IPS-18a (cell line): ENCODE results near the gene NOB1.
"Not testable (repeated sequence)": the region's sequence is repeated elsewhere in the genome, so short reads cannot be mapped to it uniquely, and the experiment has no call there.

ENCODE experiments used
- H3K27ac ChIP-seq: one replicate; pipeline ENCODE4 v1.5.1; 2013; ENCODE audit warnings: low read length
- H3K27me3 ChIP-seq: one replicate; pipeline ENCODE4 v1.6.1; 2013; ENCODE audit warnings: mild to moderate bottlenecking, low read length; ENCODE audit not compliant: control insufficient read depth, insufficient read depth
- H3K36me3 ChIP-seq: one replicate; pipeline ENCODE4 v1.6.1; 2013; ENCODE audit warnings: low read depth, low read length; ENCODE audit not compliant: control insufficient read depth
- H3K4me1 ChIP-seq: one replicate; pipeline ENCODE4 v1.6.1; 2013; ENCODE audit warnings: low read depth, low read length; ENCODE audit not compliant: control insufficient read depth
- H3K4me3 ChIP-seq: one replicate; pipeline ENCODE4 v1.5.1; 2013; ENCODE audit warnings: low read length
- H3K9ac ChIP-seq: one replicate; pipeline ENCODE4 v1.6.1; 2013; ENCODE audit warnings: mild to moderate bottlenecking, low read length, moderate library complexity
- H3K9me3 ChIP-seq: one replicate; pipeline ENCODE4 v1.6.1; 2013; ENCODE audit warnings: low read depth, low read length; ENCODE audit not compliant: control insufficient read depth

NOB1 gene

GRCh38 chr16:69756705-69757104, 2.0 kb upstream of the NOB1 start:
- peaks cover under 1% of the 10 kb centered on the region for H3K4me1 ChIP-seq
- H3K9ac ChIP-seq, result no peak overlapping the region
- H3K36me3 ChIP-seq, result peaks cover 7% of the 10 kb centered on the region
- no peaks in the 10 kb centered on the region for H3K27me3 ChIP-seq
- H3K4me3 ChIP-seq, result no peak overlapping the region
- H3K9me3 ChIP-seq, result no peaks in the 10 kb centered on the region
- no peak overlapping the region for H3K27ac ChIP-seq

- Histone ChIP-seq H3K4me3 (peak overlapping the region; percentile 93), H3K9me3 (no peaks in the 10 kb centered on the region), H3K9ac (peak overlapping the region; percentile 98), H3K27ac (peak overlapping the region; percentile 94), H3K4me1 (no peaks in the 10 kb centered on the region), H3K36me3 (peaks cover 25% of the 10 kb centered on the region), H3K27me3 (no peaks in the 10 kb centered on the region)
Measured at GRCh38 chr16:69754143-69754468, 620 bp downstream of the NOB1 start.

GRCh38 chr16:69748694-69749345, 5.9 kb downstream of the NOB1 start:
- no peak overlapping the region for H3K27ac ChIP-seq
- no peaks in the 10 kb centered on the region for H3K27me3 ChIP-seq
- H3K36me3 ChIP-seq, result peaks cover 75% of the 10 kb centered on the region
- H3K4me3 ChIP-seq, result no peak overlapping the region
- no peaks in the 10 kb centered on the region for H3K4me1 ChIP-seq
- no peaks in the 10 kb centered on the region for H3K9me3 ChIP-seq
- no peak overlapping the region for H3K9ac ChIP-seq

GRCh38 chr16:69747115-69747514, 7.6 kb downstream of the NOB1 start:
- peaks cover 88% of the 10 kb centered on the region for H3K36me3 ChIP-seq

GRCh38 chr16:69745959-69746358, 8.8 kb downstream of the NOB1 start:
- Histone ChIP-seq H3K36me3 (peaks cover 91% of the 10 kb centered on the region), H3K27me3 (no peaks in the 10 kb centered on the region), H3K27ac (no peak overlapping the region), H3K4me1 (no peaks in the 10 kb centered on the region), H3K9ac (no peak overlapping the region), H3K4me3 (no peak overlapping the region), H3K9me3 (no peaks in the 10 kb centered on the region)

More at GRCh38 chr16:69747115-69747514, 7.6 kb downstream of the NOB1 start:
- H3K4me3 ChIP-seq, result no peak overlapping the region
- H3K27ac ChIP-seq, result no peak overlapping the region
- no peaks in the 10 kb centered on the region for H3K4me1 ChIP-seq
- H3K27me3 ChIP-seq, result no peaks in the 10 kb centered on the region
- H3K9me3 ChIP-seq, result no peaks in the 10 kb centered on the region
- no peak overlapping the region for H3K9ac ChIP-seq

GRCh38 chr16:69745232-69745612, 9.5 kb downstream of the NOB1 start:
- no peak overlapping the region for H3K27ac ChIP-seq
- peaks cover 89% of the 10 kb centered on the region for H3K36me3 ChIP-seq
- H3K9me3 ChIP-seq, result no peaks in the 10 kb centered on the region
- no peaks in the 10 kb centered on the region for H3K27me3 ChIP-seq
- H3K4me3 ChIP-seq, result no peak overlapping the region
- H3K4me1 ChIP-seq, result no peaks in the 10 kb centered on the region
- no peak overlapping the region for H3K9ac ChIP-seq

GRCh38 chr16:69744363-69745231, 10.1 kb downstream of the NOB1 start:
- Histone ChIP-seq H3K4me1 (no peaks in the 10 kb centered on the region), H3K27ac (no peak overlapping the region), H3K4me3 (no peak overlapping the region), H3K36me3 (peaks cover 90% of the 10 kb centered on the region), H3K9ac (no peak overlapping the region), H3K27me3 (no peaks in the 10 kb centered on the region), H3K9me3 (no peaks in the 10 kb centered on the region)

- peaks cover 68% of the 10 kb centered on the region for H3K36me3 ChIP-seq
- H3K4me3 ChIP-seq, result no peak overlapping the region
- no peaks in the 10 kb centered on the region for H3K9me3 ChIP-seq
- H3K4me1 ChIP-seq, result no peaks in the 10 kb centered on the region
- no peak overlapping the region for H3K9ac ChIP-seq
- H3K27me3 ChIP-seq, result no peaks in the 10 kb centered on the region
- no peak overlapping the region for H3K27ac ChIP-seq
Measured at GRCh38 chr16:69741951-69742904, 12.5 kb downstream of the NOB1 start.

GRCh38 chr16:69741519-69741918, 13.2 kb downstream of the NOB1 start:
- Histone ChIP-seq H3K36me3 (peaks cover 64% of the 10 kb centered on the region), H3K4me1 (no peaks in the 10 kb centered on the region), H3K9me3 (no peaks in the 10 kb centered on the region), H3K27ac (no peak overlapping the region), H3K4me3 (no peak overlapping the region), H3K27me3 (no peaks in the 10 kb centered on the region), H3K9ac (no peak overlapping the region)

GRCh38 chr16:69732101-69732500, 22.6 kb downstream of the NOB1 start:
- H3K4me1 ChIP-seq, result peaks cover 9% of the 10 kb centered on the region
- no peaks in the 10 kb centered on the region for H3K27me3 ChIP-seq
- no peak overlapping the region for H3K9ac ChIP-seq
- no peak overlapping the region for H3K4me3 ChIP-seq
- H3K27ac ChIP-seq, result no peak overlapping the region
- H3K36me3 ChIP-seq, result no peaks in the 10 kb centered on the region
- H3K9me3 ChIP-seq, result no peaks in the 10 kb centered on the region

GRCh38 chr16:69731280-69731679, 23.4 kb downstream of the NOB1 start:
- H3K27me3 ChIP-seq, H3K4me3 ChIP-seq, H3K9me3 ChIP-seq, H3K9ac ChIP-seq, H3K36me3 ChIP-seq, H3K27ac ChIP-seq: not testable (repeated sequence)
- peaks cover 14% of the 10 kb centered on the region for H3K4me1 ChIP-seq
